HEK293T (cell line): ENCODE data around the gene NDUFB3.

Experiments
- CTCF ChIA-PET: fragments of 350-600 bp; formaldehyde crosslinking; extraction: SDS; loops from one replicate; lab custom pipeline; 2021; ENCODE audit warnings: antibody characterized with exemption, inconsistent platforms; lab: Yijun Ruan, JAX
- POLR2A ChIA-PET: fragments of 350-600 bp; formaldehyde crosslinking; extraction: SDS; loops from one replicate; lab custom pipeline; 2020; ENCODE audit warnings: antibody characterized with exemption, inconsistent platforms; lab: Yijun Ruan, JAX
- DNase-seq: peaks from one replicate; pipeline ENCODE4 v3.0.0; 2012; ENCODE audit warnings: mixed read lengths; ENCODE audit errors: extremely low spot score
- ARNT ChIP-seq: fragments of 450-650 bp; IDR thresholded peaks from 2 replicates; pipeline ENCODE4 v1.6.1; 2017; ENCODE audit warnings: mild to moderate bottlenecking
- BHLHE40 ChIP-seq: fragments of 450-650 bp; IDR thresholded peaks from 2 replicates; pipeline ENCODE4 v1.6.1; 2016; ENCODE audit warnings: mild to moderate bottlenecking, moderate library complexity, borderline replicate concordance
- CTBP1 ChIP-seq: fragments of 450-650 bp; IDR thresholded peaks from 2 replicates; pipeline ENCODE4 v1.6.1; 2016; ENCODE audit warnings: borderline replicate concordance
- ELF4 ChIP-seq: fragments of 450-650 bp; IDR thresholded peaks from 2 replicates; pipeline ENCODE4 v1.6.1; 2017; ENCODE audit warnings: antibody characterized with exemption
- FOXA1 ChIP-seq: fragments of 450-650 bp; IDR thresholded peaks from 2 replicates; pipeline ENCODE4 v1.6.1; 2016; ENCODE audit warnings: mild to moderate bottlenecking
- FOXK2 ChIP-seq: fragments of 450-650 bp; IDR thresholded peaks from 2 replicates; pipeline ENCODE4 v1.6.1; 2016; ENCODE audit warnings: mild to moderate bottlenecking
- FOXM1 ChIP-seq: fragments of 450-650 bp; IDR thresholded peaks from 2 replicates; pipeline ENCODE4 v1.6.1; 2017; ENCODE audit warnings: mild to moderate bottlenecking, borderline replicate concordance
- HDGF ChIP-seq: fragments of 450-650 bp; IDR thresholded peaks from 2 replicates; pipeline ENCODE4 v1.6.1; 2017; ENCODE audit warnings: antibody characterized with exemption, borderline replicate concordance
- L3MBTL2 ChIP-seq: fragments of 450-650 bp; conservative IDR thresholded peaks from 2 replicates; pipeline ENCODE4 v1.6.1; 2016; ENCODE audit warnings: mild to moderate bottlenecking
- LEF1 ChIP-seq: fragments of 450-650 bp; IDR thresholded peaks from 2 replicates; pipeline ENCODE4 v1.6.1; 2017; ENCODE audit warnings: mild to moderate bottlenecking, borderline replicate concordance
- NFRKB ChIP-seq: fragments of 450-650 bp; IDR thresholded peaks from 2 replicates; pipeline ENCODE4 v1.6.1; 2016; ENCODE audit warnings: mild to moderate bottlenecking, moderate library complexity
- SP1 ChIP-seq: fragments of 450-650 bp; IDR thresholded peaks from 2 replicates; pipeline ENCODE4 v1.6.1; 2017
- SUZ12 ChIP-seq: fragments of 450-650 bp; IDR thresholded peaks from 2 replicates; pipeline ENCODE4 v1.6.1; 2016; ENCODE audit warnings: mild to moderate bottlenecking
- TARDBP ChIP-seq: fragments of 450-650 bp; IDR thresholded peaks from 2 replicates; pipeline ENCODE4 v1.6.1; 2016
- ZNF384 ChIP-seq: fragments of 450-650 bp; IDR thresholded peaks from 2 replicates; pipeline ENCODE4 v1.6.1; 2016
- TF ChIP-seq, protein P1 (sequence below): fragments of 450-650 bp; IDR thresholded peaks from 2 replicates; pipeline ENCODE4 v1.6.1; 2016

The NDUFB3 gene

DNA sequence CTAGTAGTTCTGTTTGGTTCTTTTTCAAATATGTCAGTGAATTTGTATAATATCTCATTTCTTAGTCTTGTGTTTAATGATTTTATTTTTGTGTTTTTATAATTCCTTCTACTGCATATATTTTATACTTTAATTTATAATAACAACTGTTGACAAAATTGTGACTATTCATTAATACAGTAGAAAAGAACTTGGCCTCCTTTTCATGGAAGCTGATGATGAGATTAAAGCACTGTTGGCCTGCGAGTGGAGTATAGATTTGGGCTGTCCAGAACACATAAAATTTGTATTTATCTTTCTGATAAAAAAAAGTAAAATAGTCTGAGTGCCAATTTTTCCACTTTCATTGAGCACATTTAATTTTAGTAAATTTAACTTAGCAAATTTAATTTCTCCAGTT, 56.2 kb downstream of the NDUFB3 start:
- no peak for DNase-seq
- TF ChIP-seq ZNF384 (no peak), BHLHE40 (no peak), HDGF (no peak), ELF4 (no peak), SP1 (no peak), SUZ12 (no peak), LEF1 (no peak), TARDBP (no peak), L3MBTL2 (no peak), ARNT (no peak), FOXA1 (no peak), NFRKB (no peak), FOXM1 (no peak), CTBP1 (no peak), FOXK2 (no peak)
- TF ChIP-seq, protein P1, sequence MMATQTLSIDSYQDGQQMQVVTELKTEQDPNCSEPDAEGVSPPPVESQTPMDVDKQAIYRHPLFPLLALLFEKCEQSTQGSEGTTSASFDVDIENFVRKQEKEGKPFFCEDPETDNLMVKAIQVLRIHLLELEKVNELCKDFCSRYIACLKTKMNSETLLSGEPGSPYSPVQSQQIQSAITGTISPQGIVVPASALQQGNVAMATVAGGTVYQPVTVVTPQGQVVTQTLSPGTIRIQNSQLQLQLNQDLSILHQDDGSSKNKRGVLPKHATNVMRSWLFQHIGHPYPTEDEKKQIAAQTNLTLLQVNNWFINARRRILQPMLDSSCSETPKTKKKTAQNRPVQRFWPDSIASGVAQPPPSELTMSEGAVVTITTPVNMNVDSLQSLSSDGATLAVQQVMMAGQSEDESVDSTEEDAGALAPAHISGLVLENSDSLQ, result no peak
- POLR2A ChIA-PET, result no interaction called here
- CTCF ChIA-PET, result interaction anchor here (0.6 kb wide), 1 partner anchor 160 kb away, joined by 7 read pairs; no protein-coding TSS in a partner anchor

DNA sequence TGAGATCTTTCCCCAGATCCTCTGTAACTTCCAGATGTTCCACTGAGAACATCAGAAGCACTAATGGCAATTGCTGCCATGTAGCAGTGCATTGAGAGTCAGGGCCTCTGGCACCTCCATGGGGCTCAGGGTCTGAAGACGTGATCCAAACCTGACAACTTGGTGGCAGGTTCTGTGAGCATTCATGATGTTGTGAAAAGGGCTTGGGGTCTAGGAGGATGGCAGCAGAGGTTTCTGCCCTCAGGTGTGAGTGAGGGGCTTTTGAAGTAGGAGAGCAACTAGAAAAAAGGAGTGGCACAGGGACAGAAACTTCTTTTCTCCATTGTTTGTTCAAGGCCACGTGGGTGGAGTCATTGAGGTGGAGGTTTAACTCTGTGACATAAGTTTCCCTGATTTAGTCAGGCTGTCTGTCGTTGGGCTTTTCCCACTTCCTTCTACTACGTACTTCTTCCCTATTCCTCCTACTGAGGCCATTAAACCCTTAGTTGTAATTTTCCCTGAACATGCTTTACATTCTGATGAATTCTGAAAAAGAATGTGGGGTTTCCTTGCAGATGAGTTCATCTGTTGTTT, 57.2 kb downstream of the NDUFB3 start:
- ChIA-PET POLR2A (interaction anchor here (1.2 kb wide), 1 partner anchor 11 kb away, joined by 3 read pairs; no protein-coding TSS in a partner anchor), CTCF (interaction anchor here (0.6 kb wide), 1 partner anchor 161 kb away, joined by 7 read pairs; no protein-coding TSS in a partner anchor)
- TF ChIP-seq SP1, result no peak
- TF ChIP-seq BHLHE40, result no peak
- TF ChIP-seq LEF1, result no peak
- TF ChIP-seq FOXM1, result no peak
- TF ChIP-seq NFRKB, result no peak
- no peak for TF ChIP-seq ELF4
- TF ChIP-seq ARNT, result no peak
- no peak for TF ChIP-seq HDGF
- TF ChIP-seq L3MBTL2, result no peak
- no peak for TF ChIP-seq TARDBP
- TF ChIP-seq CTBP1, result no peak
- TF ChIP-seq ZNF384, result no peak
- DNase-seq, result no peak

DNA sequence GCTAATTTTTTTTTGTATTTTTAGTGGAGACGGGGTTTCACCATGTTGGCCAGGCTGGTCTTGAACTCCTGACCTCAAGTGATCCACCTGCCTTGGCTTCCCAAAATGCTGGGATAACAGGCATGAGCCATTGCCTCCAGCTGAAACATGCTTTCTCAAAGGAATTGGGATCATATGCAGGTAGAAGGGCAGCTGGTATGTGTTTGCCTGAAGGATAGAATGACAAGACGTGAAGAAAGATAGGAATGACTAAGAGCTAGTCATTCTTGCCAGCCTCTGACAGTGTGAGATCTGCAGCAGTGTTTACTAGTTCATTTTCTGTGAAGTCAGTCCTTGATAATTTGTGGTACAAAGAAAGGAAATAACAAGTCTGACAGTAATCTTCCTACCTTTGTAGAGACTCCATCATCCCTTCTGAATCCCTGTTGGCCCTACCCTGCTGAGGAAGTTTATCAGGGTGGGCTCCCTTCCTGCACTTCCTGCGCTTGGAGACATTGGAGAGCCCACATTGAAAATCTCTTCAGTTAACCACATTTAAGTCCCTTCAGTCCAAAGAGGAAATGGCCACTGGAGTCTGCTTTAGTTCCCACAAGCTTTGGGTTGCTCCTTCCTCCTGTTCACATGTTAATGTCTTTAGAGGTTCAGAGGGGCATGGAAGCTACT, 58.9 kb downstream of the NDUFB3 start:
- ChIA-PET POLR2A (interaction anchor here (1.8 kb wide), 1 partner anchor 15 kb away, joined by 5 read pairs; the partner anchor contains the start of gene CFLAR), CTCF (no interaction called here)
- TF ChIP-seq ZNF384, result no peak
- no peak for TF ChIP-seq HDGF
- TF ChIP-seq BHLHE40, result no peak
- TF ChIP-seq, protein P1, result no peak
- no peak for TF ChIP-seq ARNT
- no peak for TF ChIP-seq SUZ12
- no peak for TF ChIP-seq NFRKB
- TF ChIP-seq CTBP1, result no peak
- no peak for TF ChIP-seq FOXA1
- TF ChIP-seq TARDBP, result no peak
- DNase-seq, result no peak

DNA sequence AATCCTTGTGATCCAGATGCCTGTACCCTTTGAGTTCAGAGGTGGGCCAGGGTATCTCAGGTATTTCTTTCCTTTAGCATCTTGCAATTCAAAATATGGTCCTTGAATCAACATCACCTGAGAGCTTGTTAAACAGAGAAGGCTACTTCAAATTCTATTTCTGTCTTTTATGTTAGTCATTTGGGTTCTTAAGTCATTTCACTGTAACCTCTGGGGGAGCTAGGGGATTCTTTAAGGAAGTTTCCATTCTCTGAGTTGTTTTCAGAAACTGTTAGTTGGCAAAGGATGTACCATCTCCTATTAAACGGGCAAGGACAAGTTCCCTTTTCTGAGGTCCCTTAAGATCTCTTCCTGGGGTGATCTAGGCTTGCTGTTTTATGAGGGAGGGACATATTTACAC, 60.7 kb downstream of the NDUFB3 start:
- CTCF ChIA-PET, result interaction anchor here (1.0 kb wide), 1 partner anchor 25 kb away, joined by 4 read pairs; no protein-coding TSS in a partner anchor
- DNase-seq, result no peak
- TF ChIP-seq FOXK2 (no peak), TARDBP (no peak), ELF4 (no peak), NFRKB (no peak), FOXA1 (no peak), SUZ12 (no peak)
- TF ChIP-seq, protein P1, result no peak
- POLR2A ChIA-PET, result interaction anchor here (1.8 kb wide), 1 partner anchor 17 kb away, joined by 5 read pairs; the partner anchor contains the start of gene CFLAR
